Activated CD4-positive, alpha-beta T cell treated with anti-CD3 and anti-CD28 coated beads for 24 hours (primary cell): ENCODE results near the gene RRP15.
A peak's percentile ranks its signal among the peaks of the same experiment; 100 is the strongest.

ENCODE experiments used
- DNase-seq, 2 donors: peaks; one replicate each; pipeline ENCODE4 v3.0.0-alpha.2; 2020; ENCODE audit warnings: low read depth in 2 of 2

The RRP15 gene

GRCh38 chr1:218341325-218341724 is 56.2 kb downstream of the RRP15 start:
- DNase-seq, result no peak

GRCh38 chr1:218342091-218342490 is 57.0 kb downstream of the RRP15 start:
- DNase-seq, result no peak

GRCh38 chr1:218344814-218345672 is 60.0 kb downstream of the RRP15 start, which contains the start of gene TGFB2:
TGFB2 (plus strand) TSS chr1:218345336; CDS start chr1:218346702, 1,366 bp downstream.
- no peak for DNase-seq

- DNase-seq, result no peak
These were observed 60.7 kb downstream of the RRP15 start for GRCh38 chr1:218345673-218346390.

DNA sequence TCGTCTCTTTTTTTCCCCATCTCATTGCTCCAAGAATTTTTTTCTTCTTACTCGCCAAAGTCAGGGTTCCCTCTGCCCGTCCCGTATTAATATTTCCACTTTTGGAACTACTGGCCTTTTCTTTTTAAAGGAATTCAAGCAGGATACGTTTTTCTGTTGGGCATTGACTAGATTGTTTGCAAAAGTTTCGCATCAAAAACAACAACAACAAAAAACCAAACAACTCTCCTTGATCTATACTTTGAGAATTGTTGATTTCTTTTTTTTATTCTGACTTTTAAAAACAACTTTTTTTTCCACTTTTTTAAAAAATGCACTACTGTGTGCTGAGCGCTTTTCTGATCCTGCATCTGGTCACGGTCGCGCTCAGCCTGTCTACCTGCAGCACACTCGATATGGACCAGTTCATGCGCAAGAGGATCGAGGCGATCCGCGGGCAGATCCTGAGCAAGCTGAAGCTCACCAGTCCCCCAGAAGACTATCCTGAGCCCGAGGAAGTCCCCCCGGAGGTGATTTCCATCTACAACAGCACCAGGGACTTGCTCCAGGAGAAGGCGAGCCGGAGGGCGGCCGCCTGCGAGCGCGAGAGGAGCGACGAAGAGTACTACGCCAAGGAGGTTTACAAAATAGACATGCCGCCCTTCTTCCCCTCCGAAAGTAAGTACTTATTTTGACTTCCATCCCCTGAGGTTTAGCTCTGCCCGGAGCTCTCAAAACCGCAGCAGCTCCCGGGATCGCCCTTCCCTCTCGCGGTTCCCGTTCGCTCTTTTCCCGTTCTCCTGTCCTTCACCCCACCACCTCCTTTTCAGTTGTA is 61.5 kb downstream of the RRP15 start:
- DNase-seq, result no peak

GRCh38 chr1:218347336-218347722 is 62.2 kb downstream of the RRP15 start:
- no peak for DNase-seq

DNA sequence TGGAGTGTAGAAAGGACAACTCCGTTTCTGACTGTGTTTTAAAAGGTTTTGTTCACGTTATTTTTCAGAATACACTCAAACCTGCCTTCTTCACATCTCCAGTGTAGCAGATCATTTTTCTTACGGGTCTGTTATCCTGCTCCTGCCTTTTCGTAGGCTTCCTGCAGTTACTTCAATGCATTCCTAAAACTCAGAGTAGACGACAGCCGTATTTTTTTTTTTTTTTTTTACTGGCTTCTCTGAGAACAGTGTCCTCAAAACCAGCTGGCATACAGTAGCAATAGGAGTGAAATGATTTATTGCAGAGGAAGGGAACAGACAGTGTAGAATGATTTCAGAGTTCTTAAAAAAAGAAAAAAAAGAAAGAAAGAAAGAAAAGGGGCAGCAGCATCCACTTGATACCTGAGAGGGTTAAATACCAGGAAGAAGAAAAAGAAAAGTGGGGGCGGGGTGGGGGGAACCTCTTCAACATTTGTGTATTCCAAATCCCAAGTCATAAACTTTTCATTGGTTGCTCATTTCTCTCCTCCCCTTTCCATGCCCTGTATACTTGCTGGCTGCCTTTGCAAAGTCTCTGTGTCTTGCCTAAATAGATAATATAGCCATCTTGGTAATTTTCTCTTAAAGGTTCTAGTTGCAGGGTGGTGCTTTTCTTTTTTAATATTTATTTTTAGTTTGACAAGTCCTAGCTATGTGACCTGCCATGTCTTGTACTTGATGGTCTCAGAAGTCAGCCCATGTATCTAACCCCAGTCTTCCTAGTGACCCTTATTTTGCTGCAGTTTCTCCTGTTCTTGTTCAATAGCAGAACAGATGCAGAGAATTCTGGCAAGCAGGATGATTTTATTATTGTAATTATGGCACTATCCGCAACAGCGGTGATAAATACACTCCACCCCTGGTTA is 62.9 kb downstream of the RRP15 start:
- DNase-seq, result no peak

DNA sequence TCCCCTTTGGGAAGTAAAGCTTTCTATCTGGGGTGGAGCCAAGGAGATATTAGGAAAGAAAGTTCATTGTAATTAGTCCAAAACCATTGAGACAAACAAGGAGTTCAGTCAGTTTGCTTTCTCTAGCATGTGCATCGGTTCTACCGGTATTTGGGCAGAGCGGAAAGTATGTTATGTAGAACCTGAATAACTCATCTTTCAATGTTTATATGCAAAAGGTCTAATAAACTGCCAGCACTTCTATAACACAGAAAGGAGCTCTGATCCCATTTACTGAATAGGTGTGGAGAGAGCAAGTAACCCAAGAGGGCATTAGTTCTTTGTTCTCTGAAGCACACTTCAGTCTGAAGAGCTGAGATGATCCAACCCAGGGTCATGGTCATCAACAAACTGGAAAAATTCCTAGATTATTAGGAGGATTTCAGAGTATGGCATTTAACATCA is 63.6 kb downstream of the RRP15 start:
- DNase-seq, result no peak

GRCh38 chr1:218349348-218350034 is 64.4 kb downstream of the RRP15 start:
- DNase-seq, result no peak

DNA sequence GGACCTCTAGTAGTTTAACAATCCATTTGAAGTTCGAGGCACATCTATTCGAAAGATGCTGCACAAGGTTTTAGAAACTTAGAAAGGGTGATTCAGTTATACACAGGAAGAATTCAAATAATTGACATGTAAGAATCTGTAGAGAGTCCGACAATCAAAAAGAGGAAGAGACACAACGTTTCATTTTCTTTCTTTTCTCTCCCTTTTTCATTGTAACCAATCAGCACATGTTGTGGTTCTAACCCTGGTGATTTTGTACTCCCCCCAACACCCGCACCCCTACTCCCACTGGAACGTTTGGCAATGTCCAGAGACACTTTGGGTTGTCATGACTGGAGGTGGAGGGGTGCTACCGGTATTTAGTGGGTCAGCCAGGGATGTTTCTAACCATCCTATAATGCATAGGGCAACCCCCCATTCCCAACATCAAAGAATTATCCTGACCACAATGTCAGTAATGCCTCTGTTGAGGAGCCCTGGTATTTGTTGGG is 65.0 kb downstream of the RRP15 start:
- no peak for DNase-seq

- DNase-seq, result no peak
These were observed 65.7 kb downstream of the RRP15 start for GRCh38 chr1:218350801-218351266.

GRCh38 chr1:218351391-218352074 is 66.4 kb downstream of the RRP15 start:
- DNase-seq, result peak in 1 of 2 donors; percentile 18

GRCh38 chr1:218352075-218352438 is 67.0 kb downstream of the RRP15 start:
- no peak for DNase-seq

GRCh38 chr1:218353656-218354055 is 68.6 kb downstream of the RRP15 start:
- DNase-seq, result no peak

GRCh38 chr1:218355278-218355677 is 70.2 kb downstream of the RRP15 start:
- no peak for DNase-seq

DNA sequence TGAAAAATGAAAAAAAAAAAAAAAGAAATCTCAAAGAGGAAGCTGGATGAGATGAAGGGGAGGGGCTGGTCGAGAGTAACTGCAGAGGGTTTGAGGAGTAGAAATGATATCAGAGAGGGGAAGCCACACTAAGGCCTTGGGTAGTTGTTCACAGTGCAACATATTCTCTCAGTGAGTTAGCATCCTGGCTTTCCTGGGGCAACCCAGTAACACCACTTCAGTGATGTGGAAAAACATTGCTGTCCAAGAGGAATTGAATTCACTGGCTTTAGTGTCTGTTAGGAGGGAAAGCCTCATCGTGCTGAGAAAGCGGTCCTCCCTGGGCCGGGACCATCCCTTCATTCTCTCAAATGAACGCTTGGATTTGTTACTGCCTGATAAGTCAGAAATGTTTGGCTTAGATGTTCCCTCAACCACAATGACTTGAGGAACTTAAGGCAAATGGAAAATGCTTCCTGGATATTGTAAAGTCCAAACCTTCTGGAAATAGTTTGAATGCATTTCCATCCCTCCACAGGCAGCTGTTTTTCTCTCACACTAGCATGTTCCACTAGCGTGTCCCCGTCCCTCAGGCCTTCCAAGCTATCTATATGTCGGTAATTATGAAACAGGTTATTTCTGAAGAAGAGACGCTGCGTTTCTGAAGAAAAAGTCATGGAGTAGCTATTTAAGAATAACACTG is 72.3 kb downstream of the RRP15 start:
- no peak for DNase-seq

DNA sequence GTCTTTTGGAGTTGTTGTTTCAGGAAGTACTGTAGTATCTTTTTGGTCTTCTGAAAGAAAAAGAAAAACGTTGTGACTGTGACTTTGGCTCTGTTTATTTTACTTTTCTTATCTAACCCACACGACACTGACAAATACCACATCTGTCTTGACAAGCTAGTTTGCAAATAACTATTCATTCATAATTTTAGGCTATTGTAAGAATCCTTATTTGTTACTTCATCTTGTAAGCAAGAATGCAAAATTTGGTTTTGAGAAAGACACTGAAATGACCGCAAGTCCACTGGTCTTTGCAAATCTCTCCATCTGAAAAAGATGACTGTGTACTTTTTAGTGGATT is 72.8 kb downstream of the RRP15 start:
- no peak for DNase-seq

- DNase-seq, result no peak
These were observed 76.4 kb downstream of the RRP15 start for GRCh38 chr1:218361298-218362065.
